Lung (tissue), 12 donors: ENCODE results near the gene FAT2. TPM values are rescaled to one million over a fixed set of nuclear protein-coding genes. Genes with fewer than 3 reads are reported as not detected.
A peak's percentile ranks its signal among the peaks of the same experiment; 100 is the strongest.

Experiments used
- ATAC-seq: fragments of 200-7000 bp; cut with Tn5 transposase; one replicate; pipeline ENCODE4 v1.9.1; 2020; ENCODE audit warnings: moderate number of reproducible peaks; ENCODE audit not compliant: insufficient read depth, low FRiP score
- DNase-seq, 3 donors: peaks; one replicate each; pipeline ENCODE4 v3.0.0-alpha.2; 2013 to 2017
- H3K27ac ChIP-seq, 2 donors: one replicate each; pipeline ENCODE4 v1.5.1; 2013; ENCODE audit warnings: mild to moderate bottlenecking in 2 of 2, moderate library complexity in 2 of 2, control low read depth in 1 of 2, inconsistent platforms in 1 of 2, low read depth in 1 of 2, low read length in 1 of 2
- H3K27me3 ChIP-seq, 3 donors: one replicate each; pipeline ENCODE4 v1.5.1; 2013; ENCODE audit warnings: low read length in 2 of 3; ENCODE audit not compliant: control insufficient read depth in 3 of 3, insufficient read depth in 3 of 3
- H3K36me3 ChIP-seq, 4 donors: one replicate each; pipeline ENCODE4 v1.5.1; 2013; ENCODE audit warnings: low read length in 4 of 4, mild to moderate bottlenecking in 1 of 4, moderate library complexity in 1 of 4; ENCODE audit not compliant: control insufficient read depth in 4 of 4, insufficient read depth in 4 of 4
- H3K4me1 ChIP-seq, 5 donors: one replicate each; pipeline ENCODE4 v1.5.1; 2013; ENCODE audit warnings: low read length in 5 of 5, mild to moderate bottlenecking in 2 of 5, moderate library complexity in 1 of 5; ENCODE audit not compliant: control insufficient read depth in 5 of 5, insufficient read depth in 5 of 5
- H3K4me3 ChIP-seq: one replicate; pipeline ENCODE4 v1.5.1; 2013; ENCODE audit warnings: mild to moderate bottlenecking, control low read depth, moderate library complexity
- H3K9ac ChIP-seq, 2 donors: one replicate each; pipeline ENCODE4 v1.5.1; 2013; ENCODE audit warnings: low read length in 2 of 2, control low read depth in 1 of 2; ENCODE audit not compliant: insufficient read depth in 1 of 2
- H3K9me3 ChIP-seq, 4 donors: one replicate each; pipeline ENCODE4 v1.5.1; 2013; ENCODE audit warnings: low read length in 3 of 4, mild to moderate bottlenecking in 1 of 4, moderate library complexity in 1 of 4; ENCODE audit not compliant: control insufficient read depth in 4 of 4, insufficient read depth in 3 of 4
- WGBS, 2 donors: extraction: QIAGEN DNeasy Blood & Tissue Kit; methylation state at CpG; one replicate each; pipeline ENCODE4 v1.1.7; 2013; 5-methylcytosine and 5-hydroxymethylcytosine counted together
- polyA plus RNA-seq, 2 donors: library from polyadenylated mRNA; stranded (reverse); fragments of 200-250 nt; gene quantifications; one replicate each; pipeline ENCODE4 v1.2.1, GENCODE V29; 2013
- total RNA-seq, 2 donors: library from RNA; depleted of rRNA in 1 of 2; stranded (reverse); fragments of >200 nt in 1 of 2; gene quantifications; one replicate each; pipeline ENCODE4 v1.2.1, GENCODE V29; 2014 to 2021
- TF ChIP-seq, protein P1 (sequence below): IDR thresholded peaks from 2 replicates; pipeline ENCODE4 v1.5.1; 2012; ENCODE audit warnings: mild to moderate bottlenecking; ENCODE audit errors: control extremely low read depth, extremely low read depth
- donor health status: control.
- donor health status: control.
- donor health status: Bipolar disorder and iron deficiency.
- donor health status: healthy.
- donor health status: DM: yes; HTN: yes; CAD: no.

Gene FAT2
- total and polyA plus RNA-seq, 4 donors = 0.24 to 3.1 (median 0.67) TPM

DNA sequence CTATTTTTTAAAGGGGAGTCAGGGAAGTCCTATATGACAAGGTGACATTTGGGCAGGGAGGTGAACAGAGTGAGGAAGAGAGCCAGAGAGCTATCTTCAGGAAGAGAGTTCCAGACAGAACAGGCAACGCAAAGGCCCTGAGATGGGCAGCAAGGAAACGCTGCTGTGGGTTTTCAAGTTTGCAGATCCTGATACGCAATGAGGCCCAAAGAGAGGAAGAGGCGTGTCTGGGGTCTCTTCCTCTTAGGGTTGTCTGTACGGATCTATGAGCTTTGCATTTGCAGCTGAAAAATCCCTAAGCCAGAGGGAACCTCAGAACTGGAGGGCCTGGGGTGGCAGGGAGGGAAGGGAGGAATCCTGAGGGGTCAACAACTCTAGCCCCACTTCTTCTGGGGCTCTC is 13.6 kb downstream of the FAT2 start:
- 28 to 49% methylated on average over 5 of the region's 5 CpGs for WGBS, 2 donors
- no peaks in the 10 kb centered on the region for H3K27me3 ChIP-seq
- DNase-seq (peak in 1 of 3 donors; percentile 10), ATAC-seq (no peak)
- no peaks in the 10 kb centered on the region for H3K4me1 ChIP-seq
- H3K9ac ChIP-seq = no peak overlapping the region
- TF ChIP-seq, protein P1, sequence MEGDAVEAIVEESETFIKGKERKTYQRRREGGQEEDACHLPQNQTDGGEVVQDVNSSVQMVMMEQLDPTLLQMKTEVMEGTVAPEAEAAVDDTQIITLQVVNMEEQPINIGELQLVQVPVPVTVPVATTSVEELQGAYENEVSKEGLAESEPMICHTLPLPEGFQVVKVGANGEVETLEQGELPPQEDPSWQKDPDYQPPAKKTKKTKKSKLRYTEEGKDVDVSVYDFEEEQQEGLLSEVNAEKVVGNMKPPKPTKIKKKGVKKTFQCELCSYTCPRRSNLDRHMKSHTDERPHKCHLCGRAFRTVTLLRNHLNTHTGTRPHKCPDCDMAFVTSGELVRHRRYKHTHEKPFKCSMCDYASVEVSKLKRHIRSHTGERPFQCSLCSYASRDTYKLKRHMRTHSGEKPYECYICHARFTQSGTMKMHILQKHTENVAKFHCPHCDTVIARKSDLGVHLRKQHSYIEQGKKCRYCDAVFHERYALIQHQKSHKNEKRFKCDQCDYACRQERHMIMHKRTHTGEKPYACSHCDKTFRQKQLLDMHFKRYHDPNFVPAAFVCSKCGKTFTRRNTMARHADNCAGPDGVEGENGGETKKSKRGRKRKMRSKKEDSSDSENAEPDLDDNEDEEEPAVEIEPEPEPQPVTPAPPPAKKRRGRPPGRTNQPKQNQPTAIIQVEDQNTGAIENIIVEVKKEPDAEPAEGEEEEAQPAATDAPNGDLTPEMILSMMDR = no peak
- no peaks in the 10 kb centered on the region for H3K36me3 ChIP-seq
- H3K9me3 ChIP-seq = no peaks in the 10 kb centered on the region
- no peak overlapping the region for H3K27ac ChIP-seq
- no peak overlapping the region for H3K4me3 ChIP-seq

DNA sequence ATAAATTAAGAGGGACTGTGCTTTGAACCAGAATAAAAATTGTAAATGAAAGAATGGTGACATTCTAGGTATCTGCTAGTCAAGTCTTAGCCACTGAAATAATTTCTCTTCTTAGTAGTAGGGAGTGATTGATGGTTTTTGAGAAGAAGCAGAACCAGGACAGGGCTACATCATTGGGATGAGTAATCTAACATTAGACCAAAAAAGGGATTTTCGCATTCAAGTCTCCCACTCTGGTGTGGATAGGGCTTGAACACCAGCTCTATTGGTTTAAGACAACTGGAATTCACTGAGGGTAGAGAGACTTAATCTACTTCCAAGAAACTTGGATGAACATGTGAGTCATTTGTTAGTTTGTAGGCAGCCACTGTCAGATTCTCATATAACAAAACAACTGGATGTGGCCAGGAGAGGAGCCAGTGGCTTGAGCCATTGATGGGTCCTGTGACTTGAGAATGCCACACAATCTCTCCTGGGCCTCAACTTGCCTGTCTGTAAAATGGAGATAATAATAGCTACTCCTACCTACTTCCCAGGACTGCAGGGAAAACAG is 16.6 kb downstream of the FAT2 start:
- Histone ChIP-seq H3K27me3 (no peaks in the 10 kb centered on the region), H3K9ac (no peak overlapping the region), H3K36me3 (no peaks in the 10 kb centered on the region), H3K4me1 (peaks cover 0 to 4% (median 0%) of the 10 kb centered on the region in 5 donors), H3K27ac (no peak overlapping the region), H3K9me3 (peaks cover 0 to 2% (median 0%) of the 10 kb centered on the region in 4 donors), H3K4me3 (no peak overlapping the region)
- ATAC-seq = no peak
- TF ChIP-seq, protein P1 = no peak
- WGBS, 2 donors = 97 to 100% methylated on average over 1 of the region's 1 CpG
- DNase-seq = no peak

DNA sequence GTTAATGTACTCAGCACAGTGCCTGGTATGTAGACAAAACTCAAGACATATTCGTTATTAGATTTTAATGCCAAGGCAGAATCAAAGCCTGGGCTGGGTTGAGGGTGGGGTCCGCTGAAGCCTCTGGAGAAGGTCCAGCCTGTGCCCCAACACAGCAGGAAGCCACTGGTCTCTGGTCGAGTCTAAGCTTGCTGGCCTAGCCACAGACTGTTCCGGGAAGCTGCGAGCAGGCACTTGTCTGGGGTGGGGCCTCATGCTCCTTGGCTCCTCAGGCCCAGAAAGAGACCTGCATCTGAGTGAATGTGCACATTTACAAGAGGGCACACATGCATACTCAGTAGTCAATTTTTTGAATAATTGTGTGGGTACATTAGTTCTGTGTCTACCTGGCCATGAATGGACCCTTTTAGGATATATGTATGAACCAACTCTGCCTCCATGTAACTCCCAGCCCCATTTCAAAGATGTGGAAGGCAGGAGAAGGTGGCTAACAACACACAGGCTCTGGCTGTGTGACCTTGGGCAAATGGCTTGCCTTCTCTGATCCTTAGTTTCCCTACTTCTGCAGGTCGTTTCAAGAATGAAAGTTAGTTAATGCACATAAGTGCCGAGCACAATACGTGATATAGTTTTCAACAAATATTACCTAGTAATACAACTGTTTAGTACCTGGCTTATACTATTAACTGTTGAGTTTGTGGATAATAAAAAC is 18.3 kb downstream of the FAT2 start:
- Histone ChIP-seq H3K27ac (no peak overlapping the region), H3K36me3 (no peaks in the 10 kb centered on the region), H3K4me1 (peaks cover 0 to 4% (median 0%) of the 10 kb centered on the region in 5 donors), H3K27me3 (no peaks in the 10 kb centered on the region), H3K9me3 (peaks cover 0 to 2% (median 0%) of the 10 kb centered on the region in 4 donors), H3K9ac (no peak overlapping the region), H3K4me3 (no peak overlapping the region)
- WGBS, 2 donors = 77 to 88% methylated on average over 8 of the region's 8 CpGs
- TF ChIP-seq, protein P1 = no peak
- DNase-seq = no peak
- ATAC-seq = no peak
